ENCODE data around the gene TM9SF4. TPM values are rescaled to one million over a fixed set of nuclear protein-coding genes. Genes with fewer than 3 reads are reported as not detected.
"Not testable (repeated sequence)": the region's sequence is repeated elsewhere in the genome, so short reads cannot be mapped to it uniquely, and the experiment has no call there.

The TM9SF4 gene
- total RNA-seq, 4 donors from 2014 or later, result 35.5 to 44.8 (median 42.6) TPM

DNA sequence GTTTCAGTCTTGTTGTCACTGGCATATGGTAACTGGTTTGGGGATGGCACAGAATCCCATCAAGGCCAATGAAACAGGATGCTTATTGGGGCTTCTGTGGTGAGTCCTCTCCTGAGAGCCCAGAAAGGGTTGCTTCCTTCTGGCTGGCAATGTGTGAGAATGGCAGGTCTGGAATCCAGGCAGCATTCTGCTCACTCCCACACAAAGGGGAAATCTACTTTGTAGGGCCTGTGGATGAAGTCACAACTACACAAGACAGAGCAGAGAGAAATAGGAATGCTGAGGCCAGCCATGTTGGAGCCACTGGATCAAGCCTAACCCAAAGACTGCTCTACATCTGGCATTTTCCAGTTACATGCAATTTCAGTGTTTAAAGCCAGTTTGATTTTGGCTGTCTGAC lies 82.4 kb downstream of the TM9SF4 start:
- DNase-seq, result no peak
- peaks cover 10 to 13% (median 12%) of the 10 kb centered on the region in 4 donors for H3K4me1 ChIP-seq
- in situ Hi-C loops (cut with MboI; ENCODE audit: low pct_ligation_motif_present in 1 of 4, low pct_unique_long_range_greater_than_20kb in 1 of 4, low sequenced_read_pairs in 3 of 4), result no loop called here
- intact Hi-C loops (cut with DNase I; ENCODE audit: low total_unique reads), result no loop called here
- H3K27me3 ChIP-seq, result no peaks in the 10 kb centered on the region
- TF ChIP-seq POLR2A (IDR thresholded peaks at IDR 0.05), result no peak
- no peak for TF ChIP-seq EP300 (IDR thresholded peaks at IDR 0.05; ENCODE audit: low read depth)
- TF ChIP-seq POLR2AphosphoS5 (IDR thresholded peaks at IDR 0.05), result no peak
- TF ChIP-seq, protein P1, sequence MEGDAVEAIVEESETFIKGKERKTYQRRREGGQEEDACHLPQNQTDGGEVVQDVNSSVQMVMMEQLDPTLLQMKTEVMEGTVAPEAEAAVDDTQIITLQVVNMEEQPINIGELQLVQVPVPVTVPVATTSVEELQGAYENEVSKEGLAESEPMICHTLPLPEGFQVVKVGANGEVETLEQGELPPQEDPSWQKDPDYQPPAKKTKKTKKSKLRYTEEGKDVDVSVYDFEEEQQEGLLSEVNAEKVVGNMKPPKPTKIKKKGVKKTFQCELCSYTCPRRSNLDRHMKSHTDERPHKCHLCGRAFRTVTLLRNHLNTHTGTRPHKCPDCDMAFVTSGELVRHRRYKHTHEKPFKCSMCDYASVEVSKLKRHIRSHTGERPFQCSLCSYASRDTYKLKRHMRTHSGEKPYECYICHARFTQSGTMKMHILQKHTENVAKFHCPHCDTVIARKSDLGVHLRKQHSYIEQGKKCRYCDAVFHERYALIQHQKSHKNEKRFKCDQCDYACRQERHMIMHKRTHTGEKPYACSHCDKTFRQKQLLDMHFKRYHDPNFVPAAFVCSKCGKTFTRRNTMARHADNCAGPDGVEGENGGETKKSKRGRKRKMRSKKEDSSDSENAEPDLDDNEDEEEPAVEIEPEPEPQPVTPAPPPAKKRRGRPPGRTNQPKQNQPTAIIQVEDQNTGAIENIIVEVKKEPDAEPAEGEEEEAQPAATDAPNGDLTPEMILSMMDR (IDR thresholded peaks at IDR 0.05), result no peak
- no peaks in the 10 kb centered on the region for H3K9me3 ChIP-seq
- peaks cover 0 to 12% (median 3%) of the 10 kb centered on the region in 4 donors for H3K36me3 ChIP-seq
- no peak overlapping the region for H3K4me3 ChIP-seq
- H3K27ac ChIP-seq, result no peak overlapping the region

DNA sequence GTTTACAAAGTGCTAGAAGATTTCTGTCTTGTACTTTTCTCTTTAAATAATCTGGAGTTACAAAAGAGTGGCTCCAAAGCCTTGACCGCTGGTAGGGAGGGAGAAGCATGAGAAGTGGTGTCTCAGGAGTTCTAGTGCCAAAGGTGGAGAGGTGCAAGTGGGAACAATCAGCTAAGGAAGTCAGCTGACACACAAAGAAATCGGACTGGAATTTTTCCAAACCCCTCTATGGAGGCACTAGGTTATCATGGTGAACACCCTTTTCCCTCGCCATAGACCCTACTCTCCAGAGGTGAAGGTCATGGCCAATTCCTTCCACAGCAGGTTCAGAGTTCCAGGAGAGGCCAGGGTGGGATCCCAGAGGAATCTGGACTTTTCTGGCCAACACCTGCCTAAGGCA lies 83.2 kb downstream of the TM9SF4 start:
- no peaks in the 10 kb centered on the region for H3K27me3 ChIP-seq
- TF ChIP-seq, protein P1 (IDR thresholded peaks at IDR 0.05), result no peak
- TF ChIP-seq POLR2A (IDR thresholded peaks at IDR 0.05) (no peak), POLR2AphosphoS5 (IDR thresholded peaks at IDR 0.05) (no peak), EP300 (IDR thresholded peaks at IDR 0.05; ENCODE audit: low read depth) (no peak)
- H3K9me3 ChIP-seq, result no peaks in the 10 kb centered on the region
- H3K27ac ChIP-seq, result no peak overlapping the region
- in situ Hi-C loops (cut with MboI; ENCODE audit: low pct_ligation_motif_present in 1 of 4, low pct_unique_long_range_greater_than_20kb in 1 of 4, low sequenced_read_pairs in 3 of 4), result no loop called here
- H3K36me3 ChIP-seq, result peaks cover 0 to 18% (median 7%) of the 10 kb centered on the region in 4 donors
- peaks cover 10 to 13% (median 12%) of the 10 kb centered on the region in 4 donors for H3K4me1 ChIP-seq
- DNase-seq, result no peak
- intact Hi-C loops (cut with DNase I; ENCODE audit: low total_unique reads), result no loop called here
- whole genome bisulfite sequencing, 2 donors (ENCODE audit: low coverage in 1 of 2), result 68 to 70% methylated on average over 3 of the region's 3 CpGs
- H3K4me3 ChIP-seq, result no peak overlapping the region

DNA sequence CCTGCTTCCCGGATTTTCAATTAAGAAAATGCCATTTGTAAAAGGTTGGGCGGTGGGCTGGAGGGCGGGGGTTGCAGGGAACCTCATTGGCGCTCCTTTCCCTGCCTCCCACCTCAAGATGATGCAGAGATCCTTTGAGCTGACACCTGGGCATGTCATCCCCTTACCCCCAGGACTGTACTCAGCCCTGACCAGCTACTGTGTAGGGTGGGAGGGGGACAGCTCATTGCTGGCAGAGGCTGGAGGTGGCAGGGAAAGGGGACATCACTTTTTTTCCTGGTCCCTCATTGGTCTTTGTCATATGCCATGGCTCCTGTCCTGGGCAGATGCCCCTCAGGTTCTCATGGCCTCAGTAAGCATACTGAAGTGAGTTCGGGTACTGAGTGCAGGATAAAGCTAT lies 83.8 kb downstream of the TM9SF4 start:
- H3K4me3 ChIP-seq; in situ Hi-C loops (cut with MboI; ENCODE audit: low pct_ligation_motif_present in 1 of 4, low pct_unique_long_range_greater_than_20kb in 1 of 4, low sequenced_read_pairs in 3 of 4); DNase-seq; intact Hi-C loops (cut with DNase I; ENCODE audit: low total_unique reads); H3K27ac ChIP-seq; H3K27me3 ChIP-seq; H3K9me3 ChIP-seq: not testable (repeated sequence)
- 71 to 89% methylated on average over 3 to 5 of the region's 5 CpGs for WGBS, 2 donors (ENCODE audit: low coverage in 1 of 2)
- peaks cover 10 to 15% (median 12%) of the 10 kb centered on the region in 4 donors for H3K4me1 ChIP-seq
- H3K36me3 ChIP-seq, result peaks cover 0 to 23% (median 9%) of the 10 kb centered on the region in 4 donors

DNA sequence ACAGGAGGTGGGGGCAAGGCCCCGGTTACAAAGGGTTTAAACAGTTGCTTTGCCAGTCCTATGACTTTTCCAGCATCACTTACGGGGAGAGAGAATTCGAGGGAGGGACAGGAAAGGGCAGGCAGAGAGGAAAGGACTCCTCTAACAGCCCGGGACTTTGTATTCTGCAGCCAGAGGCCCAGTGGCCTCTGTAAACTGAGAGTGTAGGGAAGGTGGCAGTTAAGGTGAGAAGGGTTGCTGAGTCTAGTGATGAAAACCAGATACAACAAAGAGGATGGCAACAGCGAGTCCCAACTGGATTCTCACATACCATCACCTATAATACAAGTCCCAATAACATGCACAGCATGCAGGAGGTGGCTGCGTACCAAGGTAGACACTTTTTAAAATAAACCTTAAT lies 84.5 kb downstream of the TM9SF4 start:
- H3K4me3 ChIP-seq, result no peak overlapping the region
- WGBS, 2 donors (ENCODE audit: low coverage in 1 of 2), result 74 to 79% methylated on average over 3 to 6 of the region's 6 CpGs
- DNase-seq, result no peak
- intact Hi-C loops (cut with DNase I; ENCODE audit: low total_unique reads) (no loop called here), in situ Hi-C loops (cut with MboI; ENCODE audit: low pct_ligation_motif_present in 1 of 4, low pct_unique_long_range_greater_than_20kb in 1 of 4, low sequenced_read_pairs in 3 of 4) (no loop called here)
- peaks cover 4 to 15% (median 12%) of the 10 kb centered on the region in 4 donors for H3K4me1 ChIP-seq
- no peaks in the 10 kb centered on the region for H3K27me3 ChIP-seq
- H3K36me3 ChIP-seq, result peaks cover 0 to 29% (median 9%) of the 10 kb centered on the region in 4 donors
- no peak for TF ChIP-seq POLR2A (IDR thresholded peaks at IDR 0.05)
- TF ChIP-seq POLR2AphosphoS5 (IDR thresholded peaks at IDR 0.05), result no peak
- TF ChIP-seq EP300 (IDR thresholded peaks at IDR 0.05; ENCODE audit: low read depth), result no peak
- TF ChIP-seq, protein P1 (IDR thresholded peaks at IDR 0.05), result no peak
- H3K27ac ChIP-seq, result no peak overlapping the region
- no peaks in the 10 kb centered on the region for H3K9me3 ChIP-seq

DNA sequence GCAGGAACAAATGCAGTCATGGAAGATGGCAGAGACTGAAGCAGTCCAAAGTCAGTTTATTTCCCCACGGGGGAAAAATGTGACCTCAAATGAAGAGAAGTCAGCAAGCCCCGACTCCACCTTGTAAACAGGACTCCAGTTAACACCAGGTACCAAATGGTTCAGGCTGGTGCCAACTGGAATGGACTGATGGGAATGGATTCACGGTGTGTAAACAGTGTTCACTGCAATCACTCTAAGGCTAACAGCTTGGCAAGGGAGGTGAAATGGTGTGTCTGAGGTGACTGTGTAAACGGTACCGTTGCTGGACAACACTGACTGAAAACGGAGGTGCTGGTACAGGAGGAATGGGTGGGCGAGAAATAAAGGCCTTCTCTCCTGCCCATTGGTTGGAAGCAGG lies 86.1 kb downstream of the TM9SF4 start:
- H3K27ac ChIP-seq, result no peak overlapping the region
- in situ Hi-C loops (cut with MboI; ENCODE audit: low pct_ligation_motif_present in 1 of 4, low pct_unique_long_range_greater_than_20kb in 1 of 4, low sequenced_read_pairs in 3 of 4) (no loop called here), intact Hi-C loops (cut with DNase I; ENCODE audit: low total_unique reads) (no loop called here)
- H3K36me3 ChIP-seq, result peaks cover 0 to 31% (median 15%) of the 10 kb centered on the region in 4 donors
- no peaks in the 10 kb centered on the region for H3K27me3 ChIP-seq
- H3K9me3 ChIP-seq, result no peaks in the 10 kb centered on the region
- no peak overlapping the region for H3K4me3 ChIP-seq
- TF ChIP-seq POLR2A (IDR thresholded peaks at IDR 0.05) (no peak), EP300 (IDR thresholded peaks at IDR 0.05; ENCODE audit: low read depth) (no peak)
- TF ChIP-seq, protein P1 (IDR thresholded peaks at IDR 0.05), result no peak
- WGBS, 2 donors (ENCODE audit: low coverage in 1 of 2), result 61 to 83% methylated on average over 1 to 7 of the region's 7 CpGs
- H3K4me1 ChIP-seq, result peaks cover 0 to 10% (median 6%) of the 10 kb centered on the region in 4 donors
- no peak for DNase-seq

DNA sequence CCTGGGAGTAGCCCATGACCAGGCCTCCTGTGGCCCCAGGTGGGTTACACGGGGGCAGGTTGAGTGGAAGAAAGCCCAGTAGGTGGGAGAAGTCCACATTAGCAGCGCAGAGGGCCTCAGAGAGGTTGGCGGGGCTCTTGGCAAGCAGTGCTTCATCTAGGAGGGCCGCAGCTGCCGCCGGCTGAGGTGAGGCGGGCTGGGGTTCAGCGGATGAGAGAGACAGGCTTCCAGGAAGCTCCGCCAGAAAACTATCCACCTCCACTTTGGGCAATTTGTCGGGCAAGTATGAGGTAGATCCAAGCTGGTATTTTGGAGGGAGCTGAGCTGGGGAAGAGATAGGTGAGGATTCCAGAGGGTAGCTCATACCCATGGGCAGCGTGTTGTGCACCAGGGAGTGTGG lies 87.1 kb downstream of the TM9SF4 start:
- DNase-seq; H3K27ac ChIP-seq; H3K9me3 ChIP-seq; intact Hi-C loops (cut with DNase I; ENCODE audit: low total_unique reads); H3K27me3 ChIP-seq; H3K4me3 ChIP-seq; H3K4me1 ChIP-seq; in situ Hi-C loops (cut with MboI; ENCODE audit: low pct_ligation_motif_present in 1 of 4, low pct_unique_long_range_greater_than_20kb in 1 of 4, low sequenced_read_pairs in 3 of 4): not testable (repeated sequence)
- H3K36me3 ChIP-seq, result peaks cover 0 to 38% (median 19%) of the 10 kb centered on the region in 4 donors
- WGBS, 2 donors (ENCODE audit: low coverage in 1 of 2), result 92% methylated on average over 11 of the region's 11 CpGs; no CpG with 5 or more reads in 1 of the 2 donors

DNA sequence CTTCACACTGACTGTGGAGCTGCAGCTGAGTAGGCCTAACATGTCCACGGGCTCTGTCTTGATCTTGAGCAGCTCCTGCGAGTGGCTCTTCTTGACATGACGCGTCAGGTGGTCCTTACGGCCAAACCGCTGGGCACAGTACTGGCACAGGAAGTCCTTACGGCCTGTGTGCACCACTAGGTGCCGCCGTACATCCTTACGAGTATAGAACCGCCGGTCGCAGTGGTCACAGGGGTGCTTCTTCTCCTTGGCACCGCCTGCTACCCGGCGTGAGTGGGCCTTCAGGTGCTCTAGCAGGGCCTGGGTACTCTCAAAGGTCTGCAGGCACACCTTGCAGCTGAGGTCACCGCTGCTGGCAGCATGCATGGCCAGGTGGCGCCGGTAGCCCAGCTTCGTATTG lies 87.6 kb downstream of the TM9SF4 start:
- DNase-seq; in situ Hi-C loops (cut with MboI; ENCODE audit: low pct_ligation_motif_present in 1 of 4, low pct_unique_long_range_greater_than_20kb in 1 of 4, low sequenced_read_pairs in 3 of 4); intact Hi-C loops (cut with DNase I; ENCODE audit: low total_unique reads); H3K4me1 ChIP-seq; H3K4me3 ChIP-seq; H3K9me3 ChIP-seq; H3K27ac ChIP-seq; H3K27me3 ChIP-seq: not testable (repeated sequence)
- H3K36me3 ChIP-seq, result peaks cover 0 to 41% (median 19%) of the 10 kb centered on the region in 4 donors
- WGBS, 2 donors (ENCODE audit: low coverage in 1 of 2), result 92% methylated on average over 20 of the region's 20 CpGs; no CpG with 5 or more reads in 1 of the 2 donors

Measured in transverse colon (tissue), 4 donors.